ENCODE measurements around the gene DUSP8.

DNA sequence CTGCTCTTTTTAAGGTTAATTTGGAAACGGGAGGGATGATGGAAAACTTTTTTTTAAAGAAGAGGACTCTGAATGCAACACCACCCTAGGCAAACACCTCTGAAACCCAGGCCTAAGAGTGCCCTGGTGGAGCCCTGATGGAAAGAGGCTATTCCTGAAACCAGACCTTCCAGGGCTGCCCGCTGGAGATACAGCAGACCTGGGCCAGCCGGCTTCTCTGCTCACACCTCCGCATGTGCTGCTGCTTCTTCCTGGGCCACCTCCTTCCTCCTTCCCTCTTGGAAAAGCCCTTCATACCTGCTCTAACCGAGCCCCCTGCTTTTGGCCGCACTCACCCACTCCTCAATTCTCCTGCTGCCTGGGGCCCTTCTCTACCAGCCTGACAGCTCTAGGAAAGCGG, 37.9 kb downstream of the DUSP8 start:
- TF ChIP-seq CTCF (IDR thresholded peaks at IDR 0.05) (no peak), POLR2A (IDR thresholded peaks at IDR 0.05) (no peak)

Measured in ovary (tissue), 3 donors.